GM18505 (cell line): ENCODE measurements around the gene KLHDC7B.
A peak's percentile ranks its signal among the peaks of the same experiment; 100 is the strongest.

Experiments used
- ATAC-seq: cut with Tn5 transposase; IDR thresholded peaks from one replicate; pipeline ENCODE4 v1.9.1; 2021; ENCODE audit not compliant: unreplicated experiment
- POLR2A ChIP-seq: IDR thresholded peaks from 4 replicates; pipeline ENCODE4 v1.6.1; 2011; ENCODE audit warnings: borderline replicate concordance; ENCODE audit not compliant: insufficient read depth, insufficient read length; ENCODE audit errors: extremely low read depth

Gene KLHDC7B

DNA sequence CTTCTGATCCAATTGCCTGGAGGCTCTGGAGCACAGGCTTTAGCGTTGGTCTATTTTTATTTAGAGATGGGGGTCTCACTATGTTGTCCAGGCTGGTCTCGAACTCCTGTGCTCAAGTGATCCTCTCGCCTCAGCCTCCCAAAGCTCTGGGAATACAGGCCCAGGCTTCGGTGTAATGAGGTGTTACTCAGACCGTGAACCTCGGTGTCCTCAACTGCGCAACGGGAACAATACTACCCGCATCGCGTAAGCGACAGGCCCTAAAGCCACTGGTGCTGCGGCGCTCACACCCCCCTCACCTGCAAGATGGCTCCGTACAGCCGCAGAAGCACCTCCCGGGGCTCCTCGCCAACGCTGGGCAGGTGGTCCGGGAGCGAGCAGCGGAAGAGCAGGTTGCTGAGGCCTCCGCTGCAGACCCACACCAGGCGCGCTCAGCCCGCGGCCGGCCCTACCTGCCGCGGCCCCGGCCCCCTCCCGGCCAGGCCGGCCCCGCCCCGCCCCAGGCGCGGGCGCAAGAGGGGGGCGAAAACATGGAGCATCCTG, 36.3 kb downstream of the KLHDC7B start:
- TF ChIP-seq POLR2A = no peak
- ATAC-seq = peak; percentile 9

DNA sequence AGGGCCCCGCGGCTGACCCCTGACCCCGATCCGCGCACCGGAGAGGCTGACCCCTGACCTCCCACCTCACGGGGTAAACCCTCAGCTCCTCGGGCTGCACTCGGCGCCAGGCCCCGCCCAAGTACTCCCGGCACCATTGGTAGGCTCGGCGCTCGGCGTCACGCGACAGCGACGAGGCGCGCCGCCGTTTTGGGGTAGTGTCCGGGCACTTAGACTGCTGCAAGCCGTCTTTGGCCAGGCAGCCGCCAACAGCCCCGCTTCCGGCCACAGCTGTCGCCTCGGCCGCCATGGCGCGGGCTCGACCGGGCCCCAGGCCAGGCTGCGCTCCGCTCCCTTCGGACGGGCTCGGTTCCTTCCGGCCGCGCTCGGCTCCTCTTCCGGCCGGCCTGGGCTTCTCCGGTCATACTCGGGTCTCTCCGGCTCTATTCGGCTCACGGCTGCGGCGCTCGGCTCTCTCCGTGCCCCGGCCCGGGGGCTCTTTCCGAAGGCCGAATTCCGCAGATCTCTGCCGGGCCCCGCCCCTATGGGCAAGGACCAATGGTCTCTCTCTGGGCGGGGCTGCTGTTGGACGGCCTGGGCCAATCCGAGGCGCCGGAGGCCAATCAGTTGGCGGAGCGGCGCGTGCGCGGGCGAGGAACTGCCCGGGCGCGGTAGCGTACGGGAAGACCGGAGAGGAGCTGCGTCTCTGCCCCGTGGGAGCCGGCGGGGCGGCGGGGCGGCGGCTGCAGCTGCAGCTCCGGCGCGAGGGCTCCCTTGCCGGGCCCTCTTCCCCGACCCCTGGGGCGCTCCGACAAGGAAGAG, 37.0 kb downstream of the KLHDC7B start, which contains the start of gene CHKB:
Gene CHKB, minus strand, starts transcription at position 357 of the 801 bp plus-strand sequence. Its CDS starts 68 bp downstream, at position 289.
- TF ChIP-seq POLR2A = peak; percentile 86
- peak; percentile 89 for ATAC-seq

DNA sequence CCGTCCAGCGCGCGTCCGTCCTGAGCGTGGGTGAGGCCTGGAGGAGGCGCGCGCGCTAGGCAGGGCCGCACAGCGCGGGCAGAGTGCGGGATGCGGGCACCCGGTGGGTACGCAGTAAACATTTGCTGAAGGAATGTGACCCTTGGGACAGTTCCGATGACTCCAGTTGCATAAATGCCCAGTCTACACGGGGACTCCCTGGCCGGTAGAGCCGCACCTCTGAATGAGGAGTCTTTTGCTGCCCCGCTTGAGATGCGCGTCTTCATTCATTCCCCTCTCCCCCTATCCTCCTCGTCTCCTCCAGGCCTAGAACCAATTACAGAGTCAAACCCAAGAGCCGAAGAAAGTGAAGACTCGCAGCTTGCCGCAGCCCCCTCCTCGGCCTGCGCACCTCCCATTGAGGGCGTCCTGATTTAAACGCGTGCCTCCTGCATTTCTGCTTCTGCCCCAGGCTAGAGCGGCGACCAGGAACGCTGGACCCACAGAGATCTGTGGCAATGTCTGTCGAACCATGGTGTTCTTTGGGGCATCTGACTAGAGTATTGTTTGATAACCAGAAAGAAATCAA, 37.7 kb downstream of the KLHDC7B start:
- ATAC-seq = peak; percentile 30
- no peak for TF ChIP-seq POLR2A

DNA sequence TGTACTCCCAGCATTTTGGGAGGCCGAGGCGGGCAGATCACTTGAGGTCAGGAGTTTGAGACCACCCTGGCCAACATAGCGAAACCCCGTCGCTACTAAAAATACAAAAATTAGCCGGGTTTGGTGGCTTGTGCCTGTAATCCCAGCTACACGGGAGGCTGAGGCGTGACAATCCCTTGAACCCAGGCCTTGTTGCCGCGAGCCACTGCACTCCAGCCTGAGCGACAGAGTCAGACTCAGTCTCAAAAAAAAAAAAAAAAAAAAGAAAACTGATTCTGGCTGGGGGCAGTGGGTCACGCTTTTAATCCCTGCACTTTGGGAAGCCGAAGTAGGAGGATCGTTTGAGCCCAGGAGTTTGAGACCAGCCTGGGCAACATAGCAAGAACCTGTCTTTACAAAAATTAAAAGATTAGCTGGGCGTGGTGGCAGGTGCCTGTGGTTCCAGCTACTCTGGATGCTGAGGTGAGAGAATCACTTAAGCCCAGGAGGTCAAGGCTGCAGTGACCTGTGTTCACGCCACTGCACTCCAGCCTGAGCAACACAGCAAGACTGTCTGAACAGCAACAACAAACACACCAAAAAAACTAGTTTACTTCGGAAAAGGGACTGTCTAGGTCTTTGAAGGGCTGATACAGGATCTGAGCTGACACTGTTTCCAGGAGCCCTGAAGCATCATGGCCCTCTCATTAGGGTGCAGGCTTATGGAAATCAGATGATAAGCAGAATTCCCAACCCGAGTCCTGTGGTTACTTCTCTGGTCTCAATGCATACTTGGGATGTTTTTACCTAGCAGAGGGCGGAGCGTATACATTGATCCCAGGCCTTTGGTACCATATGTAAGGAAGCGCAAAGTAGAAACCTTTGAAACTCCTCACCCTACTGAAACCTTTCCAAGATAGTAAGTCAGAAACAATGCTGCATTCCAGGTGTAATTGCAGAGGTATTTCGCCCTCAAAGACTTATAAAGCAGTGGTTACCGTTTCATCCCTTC, 38.7 kb downstream of the KLHDC7B start:
- ATAC-seq = no peak
- TF ChIP-seq POLR2A = no peak

DNA sequence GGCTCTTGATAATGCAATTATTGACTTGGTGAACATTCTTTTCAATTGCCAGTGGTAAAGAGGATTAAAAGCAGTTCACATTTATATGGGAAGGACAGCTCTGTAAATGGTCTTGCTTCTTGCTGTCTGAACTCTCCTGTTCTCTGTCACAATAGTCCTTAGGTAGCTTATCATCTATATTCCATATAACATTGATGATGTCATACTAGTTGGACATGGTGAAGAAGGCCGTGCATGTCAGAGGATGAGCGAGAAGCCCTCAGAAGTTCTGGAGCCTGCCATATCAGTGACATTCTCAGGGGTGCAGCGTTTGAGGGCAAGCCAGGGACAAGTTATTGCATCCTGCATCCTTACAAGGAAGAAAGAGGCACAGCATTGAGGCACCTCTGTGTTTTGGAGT, 39.5 kb downstream of the KLHDC7B start:
- ATAC-seq = no peak
- no peak for TF ChIP-seq POLR2A

DNA sequence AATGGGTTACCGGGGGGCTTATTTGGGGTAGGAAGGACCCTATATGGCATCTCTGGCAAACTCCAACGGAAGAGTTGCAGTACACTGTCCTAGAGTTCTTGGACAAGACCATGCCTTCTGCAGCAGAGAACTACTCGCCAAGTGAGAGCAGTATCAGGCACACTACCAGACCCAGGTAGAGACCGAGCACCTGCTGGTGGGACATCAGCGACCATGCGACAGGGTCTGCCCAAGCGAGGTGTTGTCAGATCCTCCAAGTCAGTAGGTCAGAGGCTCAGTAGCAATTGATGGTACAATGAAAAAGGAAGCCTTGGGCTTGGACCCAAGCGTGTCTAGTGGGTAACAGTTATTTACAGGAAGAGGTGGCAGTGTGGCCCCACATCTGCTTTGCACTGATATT, 40.1 kb downstream of the KLHDC7B start:
- no peak for ATAC-seq
- no peak for TF ChIP-seq POLR2A

DNA sequence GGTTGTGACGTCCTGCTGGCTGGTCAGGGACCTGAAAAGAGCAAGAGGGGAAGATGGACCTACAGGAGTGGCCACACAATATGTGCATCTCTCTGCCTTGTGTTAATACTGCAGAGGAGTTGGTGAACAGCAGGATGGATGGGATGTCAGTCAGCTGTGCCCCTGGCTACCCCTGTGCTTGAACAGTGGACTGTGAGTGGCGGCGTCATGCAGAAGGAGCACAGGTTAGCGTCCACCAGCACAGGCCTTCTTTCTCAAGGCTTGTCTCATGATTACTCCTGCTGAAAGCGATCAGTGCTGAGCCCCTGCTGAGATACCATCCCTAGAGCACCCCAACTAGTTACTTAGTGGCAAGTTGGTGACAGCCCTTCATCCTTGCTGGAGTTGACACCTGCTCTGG, 40.7 kb downstream of the KLHDC7B start:
- no peak for ATAC-seq
- TF ChIP-seq POLR2A = no peak

DNA sequence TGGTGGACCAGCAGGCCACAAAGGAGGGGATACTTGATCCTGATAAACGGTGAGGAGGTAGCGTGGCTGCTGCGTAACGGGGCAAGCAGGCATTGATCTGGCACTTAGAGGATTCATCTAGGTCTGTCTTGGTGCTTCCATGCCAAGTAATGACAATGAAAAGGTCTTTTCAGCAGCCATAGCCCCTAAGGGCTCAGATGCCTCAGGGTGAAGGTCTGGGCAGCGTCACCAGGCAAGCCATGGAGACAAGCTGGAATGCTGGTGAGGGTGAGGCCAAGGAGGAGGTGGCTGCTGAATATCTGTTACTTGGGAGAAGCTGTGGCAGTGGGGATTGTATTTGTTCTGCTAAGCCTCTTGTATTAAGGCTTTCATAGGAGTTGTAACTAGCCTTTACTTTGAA, 41.7 kb downstream of the KLHDC7B start:
- no peak for TF ChIP-seq POLR2A
- no peak for ATAC-seq

DNA sequence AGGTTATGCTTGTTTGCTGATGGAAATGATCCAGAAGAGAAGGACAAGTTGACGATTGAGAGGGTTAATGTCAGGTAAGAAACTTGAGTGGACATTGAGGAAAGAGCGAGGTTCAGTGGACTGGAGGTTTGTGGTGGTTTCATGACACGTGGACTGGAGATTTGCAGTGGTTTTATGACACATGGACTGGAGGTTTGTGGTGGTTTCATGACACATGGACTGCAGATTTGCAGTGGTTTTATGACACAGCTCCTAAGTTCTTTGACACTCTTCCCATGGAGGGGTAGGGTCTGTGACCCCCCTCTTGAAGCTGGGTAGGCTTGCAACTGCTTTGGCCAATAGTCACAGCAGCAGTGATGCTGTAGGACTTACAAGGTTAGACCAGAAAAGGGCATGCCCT, 49.5 kb downstream of the KLHDC7B start:
- ATAC-seq = no peak
- TF ChIP-seq POLR2A = no peak

DNA sequence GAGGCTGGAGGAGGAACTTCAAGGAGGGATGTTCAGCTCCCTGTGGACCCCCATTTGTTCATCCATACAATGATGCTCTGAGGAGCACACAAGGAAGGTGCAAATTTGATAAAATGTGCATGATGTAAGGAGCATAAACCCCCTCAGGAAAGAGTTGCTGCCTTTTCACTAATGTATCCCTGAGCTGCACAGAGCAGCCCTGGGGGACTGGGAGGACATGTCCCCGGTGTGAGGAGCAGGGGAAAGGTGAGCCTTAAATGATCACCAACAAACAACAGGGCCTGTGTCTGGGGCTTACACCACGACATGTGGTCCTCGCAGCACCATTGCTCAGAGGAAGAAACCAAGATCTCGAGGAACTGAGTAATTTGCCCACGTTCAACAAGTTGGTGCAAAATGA, 51.4 kb downstream of the KLHDC7B start:
- no peak for ATAC-seq
- no peak for TF ChIP-seq POLR2A

DNA sequence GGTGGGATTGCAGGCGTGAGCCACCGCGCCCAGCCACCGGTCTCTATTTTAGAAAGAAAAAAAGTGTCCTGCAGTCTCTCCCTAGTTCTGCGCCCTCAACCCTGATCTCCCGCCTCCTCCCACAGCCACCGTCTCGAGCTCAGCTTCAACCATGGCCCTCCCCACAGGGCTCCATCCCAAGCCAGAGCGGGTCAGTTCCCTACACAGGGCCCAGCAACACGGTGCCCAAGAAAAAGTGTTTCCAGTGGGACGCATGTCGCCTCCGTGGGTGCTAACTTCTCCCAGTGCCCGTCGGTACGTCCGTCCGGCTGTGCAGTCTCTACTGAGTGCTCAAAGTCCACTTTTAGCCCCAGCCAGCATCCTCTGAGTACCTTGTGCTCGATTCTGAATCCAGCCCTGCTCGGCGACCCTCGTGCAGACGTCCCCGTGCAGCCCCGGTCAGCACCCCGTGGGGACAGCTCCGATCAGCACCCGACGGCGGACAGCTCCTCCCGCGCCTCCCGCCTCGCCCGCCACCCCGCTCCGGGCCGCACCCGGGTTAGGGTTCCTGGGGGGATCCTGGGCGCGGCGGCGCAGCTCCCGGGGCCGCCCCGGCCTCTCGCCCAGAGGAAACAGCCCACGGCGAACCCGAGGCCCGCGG, 54.2 kb downstream of the KLHDC7B start:
- ATAC-seq = no peak
- no peak for TF ChIP-seq POLR2A

DNA sequence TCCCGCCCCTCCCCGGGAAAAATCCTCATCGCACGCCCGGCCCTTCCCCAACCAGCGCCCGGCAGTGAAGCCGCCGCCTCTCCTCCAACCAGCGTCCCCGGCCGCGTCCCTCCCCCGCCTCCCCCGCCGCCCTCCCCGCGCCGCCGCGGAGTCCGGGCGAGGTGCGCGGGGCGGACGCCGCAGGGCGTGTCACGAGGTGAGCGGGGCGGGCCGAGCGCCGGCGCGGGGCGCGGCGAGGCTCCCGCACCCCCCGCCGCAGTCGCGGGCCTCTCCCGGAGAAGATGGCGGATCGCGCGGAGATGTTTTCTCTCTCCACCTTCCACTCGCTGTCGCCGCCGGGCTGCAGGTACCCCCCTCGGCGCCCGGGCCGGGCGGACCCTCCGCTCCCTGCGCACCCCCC, 54.8 kb downstream of the KLHDC7B start, which contains the start of gene MAPK8IP2:
Gene MAPK8IP2, plus strand, starts transcription at position 256 of the 400 bp plus-strand sequence. Its CDS starts 26 bp downstream, at position 282.
- TF ChIP-seq POLR2A = no peak
- no peak for ATAC-seq
